K562 (cell line): Measurements from ENCODE around the gene HEXD. TPM values are rescaled to one million over a fixed set of nuclear protein-coding genes. Genes with fewer than 3 reads are reported as not detected.
A peak's percentile ranks its signal among the peaks of the same experiment; 100 is the strongest.

Source experiments
- ATAC-seq: fragments of 200-7000 bp; cut with Tn5 transposase; 3 replicates; pipeline ENCODE4 v1.9.1; 2020; ENCODE audit warnings: moderate library complexity
- BruUV-seq: library from RNA; stranded (reverse); fragments of 400-500 nt; replicated peaks from 2 replicates; lab custom pipeline; 2021; lab: Mats Ljungman, UMichigan
- CTCF ChIA-PET: fragments of 300-600 bp; formaldehyde crosslinking; extraction: SDS; loops from one replicate; lab custom pipeline; 2021; ENCODE audit warnings: low intra/inter-chr PET ratio; lab: Yijun Ruan, JAX
- POLR2A ChIA-PET: fragments of 300-600, 350-650 bp; sonication (Branson Sonifier 250); formaldehyde crosslinking; extraction: SDS; loops from one replicate; lab custom pipeline; 2021; ENCODE audit warnings: antibody characterized with exemption, inconsistent platforms; lab: Yijun Ruan, JAX
- DNase-seq, 4 experiments: peaks; one replicate each; pipeline versions ENCODE4 v3.0.0 to v3.0.0-alpha.2; 2011 to 2018; ENCODE audit warnings: low spot score in 3 of 4, mixed read lengths in 3 of 4; ENCODE audit errors: extremely low read depth in 1 of 4
- FAIRE-seq: peaks from 2 replicates; lab custom pipeline; 2011; peaks lifted over from hg19 to GRCh38; lab: Jason Lieb, UNC
- H2AFZ ChIP-seq: 2 replicates; pipeline ENCODE4 v1.6.0; 2011; ENCODE audit warnings: low read depth, low read length, control low read depth, inconsistent platforms
- H3K27ac ChIP-seq: fragments of 200-600 bp; 3 replicates; pipeline ENCODE4 v1.8.0; 2011; ENCODE audit warnings: low read depth, mild to moderate bottlenecking, control low read depth, inconsistent platforms, low read length, moderate library complexity, mixed read lengths; ENCODE audit errors: extremely low read depth
- H3K27me3 ChIP-seq, 2 experiments: fragments of 300-600 bp in 1 of 2; 2 replicates in 1 of 2; 3 replicates in 1 of 2; pipeline versions ENCODE4 v1.6.0 to v1.8.0; 2011; ENCODE audit warnings: inconsistent platforms in 2 of 2, low read length in 2 of 2, mild to moderate bottlenecking in 1 of 2, mixed read lengths in 1 of 2, moderate library complexity in 1 of 2; ENCODE audit not compliant: control insufficient read depth in 2 of 2, insufficient read depth in 2 of 2
- H3K36me3 ChIP-seq: fragments of 300-600 bp; 3 replicates; pipeline ENCODE4 v1.8.0; 2011; ENCODE audit warnings: mild to moderate bottlenecking, low read length, inconsistent platforms; ENCODE audit not compliant: control insufficient read depth, insufficient read depth
- H3K4me1 ChIP-seq, 2 experiments: fragments of 200-600 bp in 1 of 2; replicated peaks in 1 of 2; 2 replicates in 1 of 2; 3 replicates in 1 of 2; pipeline versions ENCODE4 v1.5.1 to v1.8.0; 2011; ENCODE audit warnings: inconsistent platforms in 2 of 2, low read length in 2 of 2, mild to moderate bottlenecking in 1 of 2, mixed read lengths in 1 of 2, moderate library complexity in 1 of 2; ENCODE audit not compliant: control insufficient read depth in 2 of 2, insufficient read depth in 2 of 2
- H3K4me2 ChIP-seq: 2 replicates; pipeline ENCODE4 v1.6.1; 2011; ENCODE audit warnings: low read length, control low read depth, inconsistent platforms, mixed read lengths; ENCODE audit not compliant: insufficient read depth
- H3K4me3 ChIP-seq: fragments of 200-600 bp; sonication (generic), shearing (Covaris generic); 2 replicates; pipeline ENCODE4 v1.5.1; 2016; ENCODE audit warnings: control low read depth, inconsistent platforms
- H3K79me2 ChIP-seq: fragments of 200-600 bp; 3 replicates; pipeline ENCODE4 v1.8.0; 2011; ENCODE audit warnings: low read length, inconsistent platforms; ENCODE audit not compliant: control insufficient read depth, insufficient read depth
- H3K9ac ChIP-seq, 2 experiments: 2 replicates each; pipeline versions ENCODE4 v1.6.0 to v1.6.1; 2011; ENCODE audit warnings: low read depth in 2 of 2, low read length in 2 of 2, control low read depth in 1 of 2, inconsistent platforms in 1 of 2, mild to moderate bottlenecking in 1 of 2, mixed read lengths in 1 of 2; ENCODE audit not compliant: insufficient read depth in 1 of 2
- H3K9me1 ChIP-seq: one replicate; pipeline ENCODE4 v1.6.0; 2011; ENCODE audit warnings: inconsistent platforms, mild to moderate bottlenecking, low read length, moderate library complexity; ENCODE audit not compliant: control insufficient read depth, insufficient read depth
- H3K9me3 ChIP-seq: replicated peaks from 2 replicates; pipeline ENCODE4 v1.5.1; 2011; ENCODE audit warnings: low read depth, low read length, inconsistent platforms; ENCODE audit not compliant: control insufficient read depth, insufficient read depth
- H4K20me1 ChIP-seq: replicated peaks from 2 replicates; pipeline ENCODE4 v1.6.1; 2011; ENCODE audit warnings: low read length, inconsistent platforms, mixed read lengths; ENCODE audit not compliant: control insufficient read depth, insufficient read depth
- ETV6 ChIP-seq, 3 experiments: fragments of 150-350 bp in 1 of 3; sonication (generic) in 1 of 3; formaldehyde crosslinking in 1 of 3; IDR thresholded peaks; 2 replicates each; pipeline versions ENCODE4 v1.6.1 to v1.8.0; 2014 to 2022; ENCODE audit warnings: borderline replicate concordance in 2 of 3, low read depth in 2 of 3, antibody characterized with exemption in 1 of 3, low read length in 1 of 3, mild to moderate bottlenecking in 1 of 3, missing genetic modification reagents in 1 of 3
- POLR2G ChIP-seq: fragments of 200-400 bp; formaldehyde crosslinking; IDR thresholded peaks from 2 replicates; pipeline ENCODE4 v1.6.1; 2017; ENCODE audit warnings: low read depth, mild to moderate bottlenecking, antibody characterized with exemption, low read length, moderate library complexity
- TFAP4 ChIP-seq: sonication (generic); formaldehyde crosslinking; IDR thresholded peaks from 2 replicates; pipeline ENCODE4 v1.8.0; 2022; ENCODE audit warnings: missing genetic modification reagents, mild to moderate bottlenecking, moderate library complexity, borderline replicate concordance
- WGBS: fragments of 100-300 bp; shearing (Covaris generic); methylation state at CpG from one replicate; pipeline ENCODE4 v1.1.6; 2016; ENCODE audit warnings: low coverage, mixed read lengths; ENCODE audit not compliant: insufficient coverage; ENCODE audit errors: missing lambda C conversion rate; 5-methylcytosine and 5-hydroxymethylcytosine counted together
- in situ Hi-C: fragments of 300-500 bp; cut with MboI; formaldehyde crosslinking; loops from 4 replicates; pipeline ENCODE4 v1.15.0; 2018; ENCODE audit warnings: inconsistent platforms, mixed read lengths
- intact Hi-C: fragments of 100-400 bp; cut with micrococcal nuclease; formaldehyde crosslinking; loops from 2 replicates; pipeline ENCODE4 v1.14.2; 2022
- polyA plus RNA-seq, 8 experiments: library from polyadenylated mRNA; depleted of rRNA in 4 of 8; stranded (reverse) in 5 of 8; unstranded in 3 of 8; fragments of >200 nt; fragmentation: Nextera tagmentation in 2 of 8; fragmentation: Illumina TruSeq in 1 of 8; extraction: Ambion mirVana in 2 of 8; extraction: Trizol in 1 of 8; gene quantifications; 2 replicates each; pipeline versions ENCODE4 v1.2.1 to v1.2.3, GENCODE V29; 2011 to 2014; ENCODE audit warnings: inconsistent platforms in 1 of 8, missing spikeins in 1 of 8
- total RNA-seq, 7 experiments: library from RNA; depleted of rRNA in 6 of 7; stranded (reverse); fragments of >200 nt in 6 of 7; fragmentation: Illumina TruSeq in 2 of 7; extraction: Trizol in 2 of 7; gene quantifications; 2 replicates each; pipeline versions ENCODE4 v1.2.1 to v1.2.3, GENCODE V29; 2011 to 2021; ENCODE audit warnings: low replicate concordance in 1 of 7

HEXD gene
- total and polyA plus RNA-seq, 9 of the 15 experiments (the other 6 are each of a cell fraction or from before 2014, with no cell fraction given), result 1.0 to 25.3 (median 10.0) TPM

GRCh38 chr17:82440991-82441627, 23.0 kb downstream of the HEXD start:
- no peak overlapping the region for H3K27ac ChIP-seq
- 71% methylated on average over 15 of the region's 17 CpGs for WGBS

More at GRCh38 chr17:82440991-82441627, 23.0 kb downstream of the HEXD start:
- no peaks in the 10 kb centered on the region for H3K27me3 ChIP-seq
- ATAC-seq, result peak; percentile 44; the same call in 2 of the 3 replicates
- H2AFZ ChIP-seq, result no peak overlapping the region
- in situ Hi-C loops, result no loop called here
- H3K4me2 ChIP-seq, result no peak overlapping the region
- no peaks in the 10 kb centered on the region for H3K9me3 ChIP-seq
- BruUV-seq, result no TSS peak
- no peak for DNase-seq
- peaks cover 0 to 74% of the 10 kb centered on the region in 2 experiments; a peak in 2 of 5 replicates for H3K4me1 ChIP-seq
- FAIRE-seq, result no peak
- no peak overlapping the region for H3K4me3 ChIP-seq
- H3K36me3 ChIP-seq, result peaks cover 24% of the 10 kb centered on the region; the same call in 1 of the 3 replicates
- TF ChIP-seq ETV6 (IDR thresholded peaks at IDR 0.05; ENCODE audit: borderline replicate concordance in 1 of 2, low read depth in 2 of 2, low read length in 1 of 2) (no peak), ETV6 (CRISPR knock-in tag; IDR thresholded peaks at IDR 0.05; ENCODE audit: borderline replicate concordance) (no peak), POLR2G (peak; percentile 67), TFAP4 (CRISPR knock-in tag) (peak; percentile 75; the same call in 1 of the 2 replicates)
- H3K9ac ChIP-seq, result no peak overlapping the region
- no peaks in the 10 kb centered on the region for H4K20me1 ChIP-seq
- no peaks in the 10 kb centered on the region for H3K9me1 ChIP-seq
- intact Hi-C loops, result no loop called here
- ChIA-PET CTCF (no interaction called here), POLR2A (no interaction called here)
- no peaks in the 10 kb centered on the region; the same call in 2 of the 3 replicates for H3K79me2 ChIP-seq
